ENCODE data around the gene AGBL4.

DNA sequence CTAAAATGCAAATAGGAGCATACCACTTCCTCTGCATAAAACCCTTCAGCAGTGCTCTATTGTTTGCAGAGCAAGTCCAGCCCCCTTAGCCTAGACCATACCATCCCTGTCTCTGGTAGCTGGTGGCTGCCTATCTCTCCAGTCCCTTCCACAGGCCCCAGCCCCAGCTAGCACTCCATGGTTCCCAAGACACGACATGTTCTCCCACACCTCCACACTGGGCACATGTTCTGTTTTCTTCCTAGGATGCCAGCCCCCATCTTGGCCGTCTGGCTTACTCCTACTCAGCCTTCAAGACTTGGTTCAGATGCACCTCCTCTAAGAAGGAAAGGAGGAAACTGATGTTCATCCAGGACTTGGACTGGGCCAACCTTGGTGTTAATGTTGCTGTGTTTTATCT, 1355.4 kb downstream of the AGBL4 start:
- TF ChIP-seq, protein P1, sequence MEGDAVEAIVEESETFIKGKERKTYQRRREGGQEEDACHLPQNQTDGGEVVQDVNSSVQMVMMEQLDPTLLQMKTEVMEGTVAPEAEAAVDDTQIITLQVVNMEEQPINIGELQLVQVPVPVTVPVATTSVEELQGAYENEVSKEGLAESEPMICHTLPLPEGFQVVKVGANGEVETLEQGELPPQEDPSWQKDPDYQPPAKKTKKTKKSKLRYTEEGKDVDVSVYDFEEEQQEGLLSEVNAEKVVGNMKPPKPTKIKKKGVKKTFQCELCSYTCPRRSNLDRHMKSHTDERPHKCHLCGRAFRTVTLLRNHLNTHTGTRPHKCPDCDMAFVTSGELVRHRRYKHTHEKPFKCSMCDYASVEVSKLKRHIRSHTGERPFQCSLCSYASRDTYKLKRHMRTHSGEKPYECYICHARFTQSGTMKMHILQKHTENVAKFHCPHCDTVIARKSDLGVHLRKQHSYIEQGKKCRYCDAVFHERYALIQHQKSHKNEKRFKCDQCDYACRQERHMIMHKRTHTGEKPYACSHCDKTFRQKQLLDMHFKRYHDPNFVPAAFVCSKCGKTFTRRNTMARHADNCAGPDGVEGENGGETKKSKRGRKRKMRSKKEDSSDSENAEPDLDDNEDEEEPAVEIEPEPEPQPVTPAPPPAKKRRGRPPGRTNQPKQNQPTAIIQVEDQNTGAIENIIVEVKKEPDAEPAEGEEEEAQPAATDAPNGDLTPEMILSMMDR (conservative IDR thresholded peaks at IDR 0.05 in 1 of 2, IDR thresholded peaks at IDR 0.05 in 1 of 2; ENCODE audit: extremely low read depth in 1 of 2, insufficient read depth in 1 of 2, low read depth in 1 of 2, low read length in 2 of 2), result no peak
- no peak for TF ChIP-seq EZH2 (IDR thresholded peaks at IDR 0.05; ENCODE audit: borderline replicate concordance, low read length)

Data from mammary epithelial cell (primary cell).